Dermis microvascular lymphatic vessel endothelial cell (primary cell): Measurements from ENCODE around the gene IRX6. TPM values are rescaled to one million over a fixed set of nuclear protein-coding genes. Genes with fewer than 3 reads are reported as not detected.

Source experiments
- DNase-seq, 2 donors: peaks; one replicate each; pipeline versions ENCODE4 v3.0.0 to v3.0.0-alpha.2; 2010; ENCODE audit warnings: low read depth in 2 of 2
- total RNA-seq: library from RNA; depleted of rRNA; stranded (reverse); fragments of >200 nt; gene quantifications from 2 replicates; pipeline ENCODE4 v1.2.1, GENCODE V29; 2014

Gene IRX6
- total RNA-seq, result not detected in 2 replicates

DNA sequence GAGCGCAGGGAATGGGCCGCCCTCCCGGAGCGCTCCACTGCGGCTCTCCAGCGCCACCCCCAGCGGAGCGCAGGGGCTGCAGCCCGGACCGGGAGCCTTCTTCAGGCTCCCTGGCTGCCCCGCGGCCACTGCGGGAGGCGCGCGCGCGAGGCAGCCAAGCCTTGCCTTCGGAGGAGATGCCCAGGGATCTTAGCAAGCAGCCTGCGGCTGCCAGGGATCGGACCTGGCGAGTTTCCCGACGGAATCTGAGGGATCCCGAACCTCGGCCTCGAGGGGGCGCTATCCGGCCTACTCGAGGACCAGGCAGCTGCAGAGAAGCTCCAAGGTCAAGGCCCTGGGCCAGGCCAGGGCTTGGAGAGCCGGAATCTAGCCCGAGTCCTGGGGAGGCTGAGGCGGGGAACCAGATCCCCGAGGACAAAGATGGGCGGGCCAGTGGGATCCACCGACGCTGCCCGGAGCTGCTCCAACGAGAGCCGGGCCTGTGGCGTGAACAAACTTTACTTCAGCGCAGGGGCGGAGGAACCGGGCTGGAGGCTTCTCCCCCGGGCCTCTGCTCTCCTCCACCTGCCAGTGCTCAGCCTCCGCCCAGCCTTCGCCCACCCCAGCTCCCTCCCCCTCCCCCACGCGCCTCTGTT is at the start of gene IRX6:
Gene IRX6, plus strand, starts transcription at position 567 of the 635 bp plus-strand sequence. CDS start 889 bp downstream, outside the sequence.
- no peak for DNase-seq

DNA sequence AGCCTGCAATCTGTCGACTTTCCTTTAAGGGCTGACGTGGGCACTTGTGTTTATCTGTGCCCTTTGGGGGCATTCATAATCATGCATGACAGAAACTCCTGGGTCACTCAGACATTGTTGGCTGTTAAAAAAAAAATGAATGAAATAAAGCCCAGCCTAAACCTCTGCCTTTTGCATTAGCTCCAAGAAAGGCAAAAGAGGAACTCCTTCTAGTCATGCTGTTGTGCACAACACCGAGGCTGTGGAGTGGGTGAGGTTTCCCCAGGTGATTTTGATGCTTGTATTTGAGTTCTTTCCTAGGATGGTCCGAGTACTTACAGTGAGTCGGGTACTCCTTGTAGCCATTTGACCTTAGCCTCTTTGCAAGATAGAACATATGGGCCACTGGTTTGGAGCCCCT is 49.6 kb upstream of the IRX6 start:
- DNase-seq, result no peak

DNA sequence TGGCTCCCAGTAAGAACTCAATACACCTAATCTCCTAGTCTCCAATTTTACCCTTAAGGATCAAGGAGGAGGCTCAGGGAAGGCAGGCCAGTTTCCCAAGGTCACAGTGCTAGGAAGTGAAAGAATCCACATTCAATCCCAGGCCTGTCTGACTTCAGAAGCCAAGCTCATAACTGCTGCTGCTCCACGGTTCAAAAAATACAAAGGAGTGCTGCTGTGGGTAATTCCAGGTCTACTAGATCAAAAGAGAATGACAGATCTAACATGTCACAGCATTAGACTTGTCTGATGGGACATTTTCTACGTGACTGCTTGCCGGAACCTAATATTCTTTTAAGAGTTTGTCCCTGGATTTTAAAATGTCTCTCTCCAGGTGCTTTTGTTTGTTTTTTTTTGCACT is 48.8 kb upstream of the IRX6 start:
- DNase-seq, result no peak

DNA sequence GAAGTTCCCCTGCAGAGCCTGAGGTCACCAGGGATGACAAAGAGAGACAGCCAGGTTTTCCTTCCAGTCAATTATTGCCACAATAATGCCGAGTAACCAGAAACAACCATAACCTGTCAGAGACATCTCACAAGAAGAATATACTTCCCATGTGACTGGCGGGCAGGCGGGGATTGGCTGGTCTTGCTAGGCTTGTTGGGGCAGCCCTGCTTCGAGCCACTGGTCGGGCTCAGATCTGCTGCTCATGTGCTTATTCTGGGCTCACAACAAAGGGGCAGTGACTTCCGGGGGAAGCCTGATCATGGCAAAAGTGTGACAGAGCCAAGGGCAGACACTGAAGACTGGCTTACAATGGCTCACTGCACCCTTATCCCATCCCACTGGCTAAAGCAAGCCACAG is 48.1 kb upstream of the IRX6 start:
- DNase-seq, result no peak

DNA sequence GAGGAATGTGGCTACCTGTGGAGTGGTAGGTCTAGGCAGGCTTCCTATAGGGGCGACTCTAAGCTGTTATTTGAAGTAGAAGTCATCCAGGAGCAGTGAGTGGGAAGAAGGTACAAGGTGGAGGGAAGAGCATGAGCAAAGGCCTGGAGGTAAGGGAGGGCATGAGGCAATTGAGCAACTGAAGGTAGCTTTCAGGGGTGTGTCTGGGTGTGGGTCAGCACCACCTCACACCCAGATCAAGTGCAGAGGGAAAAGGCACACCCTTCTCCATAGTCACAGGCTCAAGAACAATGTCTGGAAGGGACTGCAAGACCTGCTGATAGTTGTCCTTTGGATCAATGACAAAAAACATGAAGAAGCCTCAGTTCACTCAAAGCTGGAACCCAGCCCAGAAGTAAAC is 46.5 kb upstream of the IRX6 start:
- no peak for DNase-seq

DNA sequence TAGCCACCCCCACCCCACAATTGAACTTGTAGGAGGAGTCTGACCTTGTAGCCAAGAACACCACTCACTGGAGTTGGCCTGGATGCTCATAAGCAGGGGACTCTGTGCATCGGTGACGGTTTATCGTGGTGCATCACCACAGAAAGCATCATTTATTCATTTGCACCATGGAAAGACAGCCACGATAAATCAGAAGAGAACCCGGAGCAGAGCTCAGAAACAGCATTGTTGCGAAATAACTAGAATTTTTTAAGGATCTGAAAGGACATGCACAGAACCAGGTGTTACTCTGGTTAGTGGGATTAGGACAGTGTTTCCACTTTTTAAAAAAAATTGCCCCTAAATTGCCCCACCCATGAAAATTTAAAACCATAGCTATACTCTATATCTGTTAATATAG is 44.4 kb upstream of the IRX6 start:
- no peak for DNase-seq

DNA sequence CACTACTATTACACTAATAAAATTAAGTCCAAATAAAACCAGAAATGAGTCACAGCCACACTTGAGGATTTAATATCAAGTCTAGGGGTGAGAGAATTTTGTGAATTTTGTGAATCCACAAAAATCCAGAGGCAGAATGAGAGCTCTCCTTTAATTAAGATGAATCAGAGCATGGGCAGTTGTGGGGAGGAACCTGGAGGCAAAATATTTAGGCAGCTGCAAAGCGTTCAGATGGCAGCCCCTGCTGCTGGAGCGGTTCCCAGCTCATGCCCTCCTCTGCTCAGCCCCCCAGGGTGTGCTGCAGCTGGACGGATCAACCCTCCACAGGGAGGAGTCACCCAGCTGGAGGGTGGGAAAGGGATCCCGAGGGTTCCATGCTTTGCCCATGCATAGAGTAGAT is 43.4 kb upstream of the IRX6 start:
- DNase-seq, result no peak

DNA sequence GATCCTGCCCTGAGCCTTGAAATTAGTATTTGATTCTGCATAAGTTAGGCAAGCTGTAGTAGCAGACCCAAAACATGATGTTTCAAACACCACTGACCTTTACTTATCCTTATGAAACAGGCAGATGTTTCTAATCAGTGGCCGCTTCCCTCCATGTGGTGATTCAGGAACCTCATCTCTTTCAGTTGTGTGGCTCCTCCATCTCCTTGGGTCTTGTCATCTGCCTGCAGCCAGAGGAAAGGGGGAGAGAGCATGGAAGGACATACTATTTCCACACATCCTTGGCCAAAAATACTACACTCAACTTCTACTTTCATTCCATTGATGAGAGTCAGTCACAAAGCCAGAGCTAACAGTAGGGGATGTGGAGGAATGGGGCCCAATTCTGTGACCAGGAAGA is 41.6 kb upstream of the IRX6 start:
- no peak for DNase-seq

DNA sequence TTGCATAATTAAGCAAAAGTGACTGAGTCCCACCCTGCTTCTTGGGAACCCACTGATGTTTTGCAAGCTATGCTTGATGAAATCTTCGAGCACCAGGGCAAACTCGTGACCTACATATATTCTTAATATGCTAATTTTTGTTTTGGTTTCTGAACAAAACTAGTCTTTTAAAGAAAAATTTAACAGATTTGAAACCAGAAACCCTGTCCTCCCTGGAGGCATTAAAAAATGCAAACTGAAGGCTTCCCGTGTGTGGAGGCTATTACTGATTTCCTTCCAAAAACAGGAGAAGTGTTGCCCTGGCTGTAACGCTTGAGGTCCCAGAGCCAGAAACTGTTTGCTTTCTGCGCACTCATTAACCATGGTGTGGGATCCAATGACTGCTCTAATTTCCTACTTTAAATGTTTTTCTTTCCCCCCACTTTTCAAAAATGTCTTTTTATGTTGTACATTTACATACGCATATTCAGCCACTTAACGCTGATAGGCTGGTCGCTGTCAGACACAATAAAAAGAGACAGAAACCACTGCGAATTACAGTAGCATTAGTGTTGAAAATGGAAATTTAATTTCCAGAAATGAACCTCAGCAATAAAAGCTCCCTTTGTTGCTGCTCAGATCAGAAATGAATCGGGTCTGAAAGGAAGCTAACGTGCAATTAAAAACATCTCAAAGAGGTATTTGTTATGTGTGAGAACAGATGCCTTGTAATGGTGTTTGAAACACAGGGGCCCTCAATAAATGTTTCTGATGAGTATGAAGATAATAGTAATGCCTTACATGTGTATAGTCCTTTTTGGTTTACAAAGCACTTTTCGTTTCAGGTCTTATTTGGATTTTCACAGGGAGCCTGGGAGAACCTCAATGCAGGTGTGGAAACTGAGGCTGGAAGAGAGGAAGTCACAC is 39.9 kb upstream of the IRX6 start:
- DNase-seq, result no peak

DNA sequence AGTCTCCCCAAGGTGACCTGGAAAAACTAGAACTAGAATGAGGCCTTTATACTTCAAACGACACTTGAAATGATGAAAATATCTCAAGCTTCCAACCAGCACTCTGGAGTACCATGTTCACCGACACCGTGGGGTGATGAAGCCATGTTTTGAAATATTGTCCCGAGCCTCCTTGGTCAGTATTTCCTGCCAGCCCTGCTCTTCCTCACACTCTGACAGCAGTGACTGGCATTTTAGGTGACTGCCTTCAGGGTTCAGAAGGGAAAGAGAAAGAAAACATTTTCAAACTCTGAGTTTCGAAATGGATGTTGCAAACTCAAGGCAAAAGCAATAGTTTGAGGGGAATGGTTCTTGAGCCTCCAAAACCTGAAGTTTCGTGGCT is 39.3 kb upstream of the IRX6 start:
- no peak for DNase-seq

DNA sequence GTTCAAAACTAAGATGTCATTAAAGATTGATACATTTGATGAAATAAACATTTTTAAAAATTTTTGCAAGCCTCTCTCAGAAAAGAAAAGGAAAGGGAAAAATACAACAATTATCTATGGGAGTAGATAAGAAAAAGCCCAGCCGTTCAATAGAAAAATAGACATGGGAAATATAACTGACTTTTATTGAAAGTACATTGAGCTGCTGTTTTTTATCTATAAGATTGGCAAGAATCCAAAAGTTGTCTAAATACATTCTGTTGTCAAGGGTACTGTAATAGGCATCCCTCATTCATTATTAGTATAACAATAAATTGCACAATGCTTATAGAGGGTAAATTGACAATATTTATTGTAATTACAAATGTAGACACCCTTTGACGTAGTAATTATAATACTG is 38.4 kb upstream of the IRX6 start:
- DNase-seq, result no peak

DNA sequence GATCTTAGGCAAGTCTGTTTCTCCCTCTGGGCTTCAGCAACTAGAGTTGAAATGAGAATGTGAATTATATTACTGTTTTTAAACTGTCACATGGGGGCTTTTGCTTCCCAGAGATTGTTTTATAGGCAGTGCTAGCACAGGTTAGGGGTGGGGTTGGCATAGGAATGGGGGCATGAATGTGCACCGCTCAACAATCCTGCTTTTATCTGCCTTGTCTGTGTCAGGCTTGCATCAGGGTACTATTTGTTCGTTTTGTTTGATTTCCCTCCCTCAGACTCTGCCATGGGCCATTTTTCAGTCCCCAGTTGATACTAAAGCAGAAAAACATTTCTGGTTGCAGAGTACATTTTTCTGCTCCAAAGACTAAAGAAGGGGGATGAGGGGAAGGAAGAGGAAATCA is 34.6 kb upstream of the IRX6 start:
- DNase-seq, result no peak

DNA sequence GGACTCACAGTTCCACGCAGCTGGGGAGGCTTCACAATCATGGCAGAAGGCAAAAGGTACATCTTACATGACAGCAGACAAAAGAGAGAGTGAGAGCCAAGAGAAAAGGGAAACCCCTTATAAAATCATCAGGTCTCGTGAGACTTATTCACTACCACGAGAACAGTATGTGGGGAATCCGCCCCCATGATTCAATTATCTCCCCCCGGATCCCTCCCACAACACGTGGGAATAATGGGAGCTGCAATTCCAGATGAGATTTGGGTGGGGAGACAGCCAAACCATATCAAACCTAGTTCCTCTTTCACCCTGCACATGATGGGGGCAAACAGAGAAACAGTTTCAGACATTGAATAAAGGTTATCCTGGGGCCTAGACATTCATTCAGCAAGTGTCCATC is 32.2 kb upstream of the IRX6 start:
- no peak for DNase-seq

DNA sequence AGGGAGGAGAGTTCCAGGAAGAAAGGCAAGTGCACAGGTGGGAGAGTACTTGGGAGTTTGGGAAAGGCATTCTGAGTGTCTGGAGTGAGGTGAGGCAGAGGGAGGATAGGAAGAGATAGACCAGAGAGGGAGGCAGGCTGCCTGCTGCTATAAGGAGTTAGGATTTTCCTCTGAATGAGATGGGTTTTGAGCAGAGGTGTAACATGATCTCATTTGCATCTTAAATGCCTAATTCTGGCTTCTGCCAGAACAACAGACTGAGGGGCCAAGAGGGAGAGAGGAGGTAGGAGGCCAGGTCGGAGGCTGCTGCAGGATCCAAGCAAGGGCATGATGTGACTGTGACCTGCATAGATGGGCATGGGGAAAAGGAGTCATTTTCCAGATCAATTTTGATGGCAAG is 31.5 kb upstream of the IRX6 start:
- DNase-seq, result no peak

DNA sequence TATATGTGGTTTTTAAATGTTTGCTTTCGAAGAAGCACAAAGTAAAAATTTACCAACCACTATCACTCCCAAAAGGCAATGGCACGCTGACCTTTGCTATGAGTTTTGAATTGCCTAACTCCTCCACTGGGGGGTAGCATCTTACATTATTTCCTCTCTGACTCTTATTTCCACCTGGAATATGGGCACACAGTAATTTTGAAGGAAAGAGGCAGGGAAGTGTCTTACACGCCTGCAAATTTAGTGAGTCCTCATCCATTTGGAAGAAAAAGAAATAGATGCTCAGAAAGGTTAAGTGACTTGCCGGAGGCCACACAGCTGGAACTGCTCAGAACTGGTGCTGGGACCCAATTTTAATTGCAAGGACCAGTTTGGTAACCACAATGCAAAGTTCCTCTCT is 29.9 kb upstream of the IRX6 start:
- no peak for DNase-seq

DNA sequence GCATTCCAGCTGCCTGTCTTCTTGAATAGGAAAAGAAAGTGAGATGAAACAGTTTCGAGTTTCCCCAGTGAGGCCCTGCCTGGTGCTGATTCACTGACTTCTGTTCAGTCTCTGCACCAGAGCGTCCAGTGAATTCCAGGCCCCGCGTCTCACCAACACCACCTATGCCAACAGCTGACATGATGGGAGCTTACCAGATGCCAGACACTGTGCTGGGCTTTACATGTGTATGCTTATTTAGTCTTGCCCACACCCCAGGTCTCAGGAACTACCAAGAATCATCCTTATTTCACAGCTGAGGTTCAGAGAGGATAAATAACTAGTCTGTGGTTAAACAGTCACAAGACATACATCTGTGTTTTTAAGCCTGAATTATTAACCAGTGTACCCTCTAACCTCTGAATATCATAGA is 29.1 kb upstream of the IRX6 start:
- no peak for DNase-seq

DNA sequence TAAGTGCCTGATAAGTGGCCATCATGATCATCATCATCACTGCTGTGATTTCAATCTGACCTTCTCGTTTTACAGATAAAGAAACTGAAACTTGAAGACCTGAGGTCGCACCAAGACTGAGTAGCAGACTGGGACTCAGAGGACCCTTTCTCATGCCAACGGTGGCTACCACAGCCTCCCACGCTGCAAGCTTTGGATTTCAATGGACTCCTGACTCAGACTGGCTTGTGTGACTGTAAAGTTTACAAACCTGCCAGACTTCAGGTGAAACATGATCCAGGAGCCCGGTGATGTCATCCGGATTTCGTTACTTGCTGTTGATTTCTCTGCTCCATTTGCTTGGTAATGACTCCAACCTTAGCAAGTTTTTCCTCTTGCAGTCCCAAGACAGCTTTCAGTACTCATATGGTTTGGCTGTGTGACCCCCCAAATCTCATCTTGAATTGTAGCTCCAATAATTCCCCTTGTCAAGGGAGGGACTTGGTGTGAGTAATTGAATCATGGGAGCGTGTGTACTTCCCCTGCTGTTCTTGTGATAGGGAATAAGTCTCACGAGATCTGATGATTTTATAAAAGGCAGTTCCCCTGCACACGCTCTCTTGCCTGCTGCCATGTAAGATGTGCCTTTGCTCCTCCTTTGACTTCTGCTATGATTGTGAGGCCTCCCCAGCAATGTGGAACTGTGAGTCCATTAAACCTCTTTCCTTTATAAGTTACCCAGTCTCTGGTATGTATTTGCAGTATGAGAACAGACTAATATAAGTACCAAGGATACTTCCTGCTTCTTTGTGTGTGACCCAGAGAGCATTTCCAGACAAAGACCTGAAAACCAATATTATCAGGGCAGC is 26.7 kb upstream of the IRX6 start:
- no peak for DNase-seq

DNA sequence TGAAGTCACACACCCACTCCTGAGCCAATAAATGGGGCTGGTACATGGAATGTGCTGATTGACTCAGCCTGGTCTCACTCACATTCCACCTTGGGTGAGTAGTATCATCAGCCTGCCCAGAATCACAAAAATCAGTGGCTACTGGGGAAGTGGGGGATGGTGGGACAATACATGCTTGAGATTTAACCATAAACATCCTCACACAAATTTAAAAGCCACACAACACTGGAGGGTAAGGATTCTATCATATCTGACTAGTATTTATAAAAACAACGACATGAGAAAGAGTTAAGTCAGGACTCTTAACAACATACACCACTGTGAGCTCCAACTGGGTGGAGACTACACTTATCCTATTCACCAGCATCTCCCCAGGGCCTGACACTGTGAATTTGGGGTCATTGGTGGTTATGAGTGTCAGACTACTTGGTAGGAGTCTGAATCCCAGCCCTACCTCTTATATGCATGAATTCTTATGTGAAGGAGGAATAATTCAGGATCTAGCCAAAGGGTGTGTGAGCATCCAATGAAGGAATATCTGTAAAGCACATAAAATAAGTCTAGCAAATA is 26.0 kb upstream of the IRX6 start:
- no peak for DNase-seq

DNA sequence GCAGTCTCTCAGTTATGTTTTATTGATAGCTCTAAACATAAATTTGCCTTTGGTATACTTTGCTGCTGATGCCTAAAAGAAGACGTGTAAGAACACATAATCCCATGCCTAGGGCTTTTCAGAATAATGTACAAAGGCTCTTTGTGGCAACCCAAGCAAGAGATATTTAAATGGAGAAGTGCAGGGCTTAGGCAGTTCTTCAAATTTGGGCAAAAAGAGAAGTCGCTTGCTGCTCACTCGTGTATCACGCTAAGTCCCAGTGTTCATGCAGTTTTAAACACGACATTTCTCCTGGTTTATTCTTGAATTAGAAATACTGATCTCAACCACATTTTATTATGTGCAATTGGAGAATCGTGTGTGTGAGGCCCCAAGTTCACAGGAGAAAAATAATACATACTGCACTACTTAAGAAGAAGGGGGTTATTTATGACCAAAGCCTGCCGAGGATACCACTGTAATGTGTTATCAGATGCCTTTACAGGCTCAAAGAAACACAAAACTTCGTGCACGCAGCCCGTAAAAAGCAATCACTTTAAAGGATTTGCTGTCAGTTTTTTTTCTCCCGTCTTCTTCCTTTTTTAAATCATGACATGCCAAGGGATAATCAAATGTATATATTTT is 22.5 kb upstream of the IRX6 start:
- no peak for DNase-seq

DNA sequence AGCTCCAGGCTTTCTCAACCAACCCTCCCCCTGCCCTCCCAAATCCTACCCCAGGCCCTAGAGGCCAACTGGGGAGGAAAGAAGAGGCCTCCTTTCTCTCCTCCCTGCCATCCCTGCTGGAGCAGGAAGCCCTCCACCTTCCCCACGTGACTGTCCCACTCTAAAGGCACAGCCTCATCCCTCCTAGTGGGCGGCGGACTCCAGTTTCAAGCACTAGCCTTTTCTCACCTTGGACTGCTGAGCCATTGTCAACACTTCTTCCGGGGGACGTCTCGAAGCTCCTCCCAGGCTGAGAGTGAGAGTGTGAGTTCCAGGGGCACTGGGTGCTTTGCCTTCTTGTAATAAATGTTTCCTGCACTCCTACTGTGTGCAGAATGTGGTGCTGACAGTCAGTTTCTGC is 21.4 kb upstream of the IRX6 start:
- DNase-seq, result no peak

DNA sequence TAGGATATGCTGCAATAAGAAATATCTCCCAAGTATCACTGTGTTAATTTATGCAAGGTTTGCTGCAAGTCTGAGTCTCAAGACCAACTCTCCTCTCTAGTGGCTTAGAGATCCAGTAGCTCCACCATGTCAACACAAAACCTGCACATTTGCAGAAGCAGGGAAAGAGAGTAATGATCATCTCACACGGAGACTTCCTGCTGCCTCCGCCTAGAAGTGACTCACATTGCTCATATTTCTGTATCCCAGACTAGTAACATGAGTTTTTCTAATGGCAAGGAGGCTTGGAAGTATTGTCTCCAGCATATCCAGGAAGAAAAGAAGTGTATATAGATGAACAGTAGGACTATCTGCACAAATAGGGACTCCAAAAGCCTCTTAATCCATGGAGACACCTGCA is 15.0 kb upstream of the IRX6 start:
- no peak for DNase-seq

DNA sequence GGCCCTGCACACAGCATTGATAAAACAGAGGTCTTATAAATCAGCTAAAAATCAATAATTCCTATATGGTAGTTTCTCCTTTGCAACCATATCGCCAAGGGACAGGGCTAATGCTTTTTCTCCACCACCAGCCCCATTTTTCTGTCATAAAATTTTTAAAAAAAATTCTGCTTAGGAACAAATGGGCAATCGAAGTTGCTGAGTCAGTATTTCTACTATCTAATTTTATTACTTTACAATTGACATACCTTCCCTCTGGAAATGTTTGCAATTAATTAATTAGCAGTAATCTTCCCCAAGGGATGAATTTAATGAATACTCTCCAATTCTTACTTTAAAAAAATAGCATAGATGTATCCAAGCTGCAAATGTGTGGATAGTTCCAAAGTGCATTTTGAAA is 1.7 kb upstream of the IRX6 start:
- DNase-seq, result no peak
